Stomach (tissue), 9 donors: Measurements from ENCODE around the gene JAG1. TPM values are rescaled to one million over a fixed set of nuclear protein-coding genes. Genes with fewer than 3 reads are reported as not detected.
A peak's percentile ranks its signal among the peaks of the same experiment; 100 is the strongest.

Experiments
- DNase-seq, 2 donors: peaks; one replicate each; pipeline versions ENCODE4 v3.0.0 to v3.0.0-alpha.2; 2013 to 2019
- H3K27ac ChIP-seq, 5 donors: fragments of 200-600 bp in 4 of 5; sonication (generic) in 4 of 5; one replicate each; pipeline ENCODE4 v1.5.1; 2013 to 2019; ENCODE audit warnings: mild to moderate bottlenecking in 1 of 5, moderate library complexity in 1 of 5
- H3K27me3 ChIP-seq, 3 donors: fragments of 200-600 bp; sonication (generic); one replicate each; pipeline ENCODE4 v1.5.1; 2017 to 2019; ENCODE audit warnings: mixed run types in 1 of 3
- H3K36me3 ChIP-seq, 4 donors: fragments of 200-600 bp; sonication (generic); 1 replicate in 3 of 4; 2 replicates in 1 of 4; pipeline ENCODE4 v1.5.1; 2016 to 2019
- H3K4me1 ChIP-seq, 4 donors: fragments of 200-600 bp; sonication (generic); one replicate each; pipeline ENCODE4 v1.5.1; 2016 to 2019
- H3K4me3 ChIP-seq, 4 donors: fragments of 200-600 bp; sonication (generic) in 3 of 4; one replicate each; pipeline ENCODE4 v1.5.1; 2016 to 2019; ENCODE audit warnings: mild to moderate bottlenecking in 1 of 4
- H3K9me3 ChIP-seq, 4 donors: fragments of 200-600 bp; sonication (generic); one replicate each; pipeline ENCODE4 v1.5.1; 2016 to 2019
- EP300 ChIP-seq: sonication (generic); formaldehyde crosslinking; IDR thresholded peaks from one replicate; pipeline ENCODE4 v1.6.1; 2017; ENCODE audit warnings: antibody characterized with exemption
- POLR2A ChIP-seq, 4 donors: fragments of 450-650 bp; IDR thresholded peaks; one replicate each; pipeline ENCODE4 v1.6.1; 2016; ENCODE audit warnings: antibody characterized with exemption in 4 of 4, control low read depth in 2 of 4, mild to moderate bottlenecking in 1 of 4, moderate library complexity in 1 of 4
- POLR2AphosphoS5 ChIP-seq, 3 donors: sonication (generic); formaldehyde crosslinking; IDR thresholded peaks; one replicate each; pipeline ENCODE4 v1.6.1; 2016; ENCODE audit warnings: antibody characterized with exemption in 3 of 3
- WGBS, 5 donors: extraction: QIAGEN DNeasy Blood & Tissue Kit in 3 of 5; methylation state at CpG; one replicate each; pipeline versions ENCODE4 v1.1.5 to v1.1.7; 2013 to 2018; 5-methylcytosine and 5-hydroxymethylcytosine counted together
- intact Hi-C: fragments of 100-400 bp; cut with DNase I; formaldehyde crosslinking; loops from one replicate; pipeline ENCODE4 v1.15.1; 2023; ENCODE audit warnings: low total_unique reads
- polyA plus RNA-seq, 3 donors: library from polyadenylated mRNA; stranded (reverse); fragments of 200-250 nt; gene quantifications; one replicate each; pipeline ENCODE4 v1.2.3, GENCODE V29; 2013
- total RNA-seq, 5 donors: library from RNA; depleted of rRNA; stranded (reverse); fragments of >200 nt; gene quantifications; one replicate each; pipeline versions ENCODE4 v1.1.0 to v1.2.3, GENCODE V29; 2014 to 2016
- TF ChIP-seq, protein P1 (sequence below), 7 experiments: fragments of 450-650 bp in 4 of 7; fragments of 200-600 bp in 3 of 7; sonication (generic) in 3 of 7; IDR thresholded peaks; one replicate each; pipeline ENCODE4 v1.5.1; 2016 to 2019; ENCODE audit warnings: antibody characterized with exemption in 7 of 7, control low read depth in 2 of 7, mild to moderate bottlenecking in 1 of 7
- donor health status: healthy with polysubstance abuse.
- donor health status: Bipolar disorder and iron deficiency.
- donor health status: healthy.

The JAG1 gene
- total and polyA plus RNA-seq, 8 donors: 5.2 to 133 (median 62.2) TPM

GRCh38 chr20:10597637-10598036, 76.2 kb downstream of the JAG1 start:
- H3K27ac ChIP-seq: peak overlapping the region in 3 of 5 donors; percentile 38 to 76 (median 58)
- intact Hi-C loops: no loop called here
- H3K9me3 ChIP-seq: no peaks in the 10 kb centered on the region
- H3K4me1 ChIP-seq: peaks cover 0 to 44% (median 26%) of the 10 kb centered on the region in 4 donors
- no peaks in the 10 kb centered on the region for H3K27me3 ChIP-seq
- H3K4me3 ChIP-seq: no peak overlapping the region
- TF ChIP-seq POLR2AphosphoS5 (IDR thresholded peaks at IDR 0.05) (no peak), POLR2A (IDR thresholded peaks at IDR 0.05) (no peak), EP300 (no peak)
- TF ChIP-seq, protein P1, sequence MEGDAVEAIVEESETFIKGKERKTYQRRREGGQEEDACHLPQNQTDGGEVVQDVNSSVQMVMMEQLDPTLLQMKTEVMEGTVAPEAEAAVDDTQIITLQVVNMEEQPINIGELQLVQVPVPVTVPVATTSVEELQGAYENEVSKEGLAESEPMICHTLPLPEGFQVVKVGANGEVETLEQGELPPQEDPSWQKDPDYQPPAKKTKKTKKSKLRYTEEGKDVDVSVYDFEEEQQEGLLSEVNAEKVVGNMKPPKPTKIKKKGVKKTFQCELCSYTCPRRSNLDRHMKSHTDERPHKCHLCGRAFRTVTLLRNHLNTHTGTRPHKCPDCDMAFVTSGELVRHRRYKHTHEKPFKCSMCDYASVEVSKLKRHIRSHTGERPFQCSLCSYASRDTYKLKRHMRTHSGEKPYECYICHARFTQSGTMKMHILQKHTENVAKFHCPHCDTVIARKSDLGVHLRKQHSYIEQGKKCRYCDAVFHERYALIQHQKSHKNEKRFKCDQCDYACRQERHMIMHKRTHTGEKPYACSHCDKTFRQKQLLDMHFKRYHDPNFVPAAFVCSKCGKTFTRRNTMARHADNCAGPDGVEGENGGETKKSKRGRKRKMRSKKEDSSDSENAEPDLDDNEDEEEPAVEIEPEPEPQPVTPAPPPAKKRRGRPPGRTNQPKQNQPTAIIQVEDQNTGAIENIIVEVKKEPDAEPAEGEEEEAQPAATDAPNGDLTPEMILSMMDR (IDR thresholded peaks at IDR 0.05): no peak
- H3K36me3 ChIP-seq: no peaks in the 10 kb centered on the region
- no peak for DNase-seq
- WGBS, 5 donors: 45 to 100% (median 91%) methylated on average over 1 of the region's 1 CpG

DNA sequence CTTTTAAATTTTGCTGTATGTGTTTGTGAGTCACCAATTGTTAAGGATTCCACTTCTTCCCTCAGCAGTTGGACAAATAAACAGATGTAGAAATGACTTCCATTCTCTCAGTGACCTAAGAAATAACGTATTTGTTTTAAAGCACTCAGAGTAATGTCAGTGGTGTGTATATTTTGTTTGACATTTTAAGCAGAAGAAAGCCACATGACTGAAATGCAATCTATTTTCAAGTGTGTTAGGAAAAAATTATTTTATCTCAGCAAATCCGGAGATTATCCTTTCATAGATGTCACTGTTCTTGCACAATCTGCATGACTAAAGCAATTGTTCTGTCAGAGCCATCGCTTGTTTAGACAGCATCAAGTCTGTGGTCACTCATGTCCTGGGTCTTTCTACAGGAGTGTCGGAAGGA, 77.1 kb downstream of the JAG1 start:
- Histone ChIP-seq H3K36me3 (no peaks in the 10 kb centered on the region), H3K27me3 (no peaks in the 10 kb centered on the region), H3K4me1 (peaks cover 6 to 45% (median 28%) of the 10 kb centered on the region in 4 donors), H3K27ac (peak overlapping the region in 3 of 5 donors; percentile 38 to 60 (median 58)), H3K4me3 (no peak overlapping the region), H3K9me3 (no peaks in the 10 kb centered on the region)
- TF ChIP-seq POLR2AphosphoS5 (IDR thresholded peaks at IDR 0.05) (peak in 2 of 3 donors; percentile 15 to 70), POLR2A (IDR thresholded peaks at IDR 0.05) (no peak)
- intact Hi-C loops: no loop called here
- DNase-seq: no peak
- 60 to 74% (median 62%) methylated on average over 4 of the region's 4 CpGs for WGBS, 5 donors

- peaks cover 6 to 53% (median 32%) of the 10 kb centered on the region in 4 donors for H3K4me1 ChIP-seq
- no peaks in the 10 kb centered on the region for H3K36me3 ChIP-seq
- TF ChIP-seq, protein P1 (IDR thresholded peaks at IDR 0.05): no peak
- TF ChIP-seq POLR2A (IDR thresholded peaks at IDR 0.05) (no peak), EP300 (no peak), POLR2AphosphoS5 (IDR thresholded peaks at IDR 0.05) (no peak)
- 69 to 83% (median 71%) methylated on average over 3 of the region's 3 CpGs for WGBS, 5 donors
- H3K27ac ChIP-seq: peak overlapping the region in 4 of 5 donors; percentile 1 to 61 (median 36)
- H3K4me3 ChIP-seq: no peak overlapping the region
- intact Hi-C loops: no loop called here
- H3K27me3 ChIP-seq: no peaks in the 10 kb centered on the region
- DNase-seq: no peak
- no peaks in the 10 kb centered on the region for H3K9me3 ChIP-seq
Measured at GRCh38 chr20:10595985-10596384, 77.8 kb downstream of the JAG1 start.

- H3K4me3 ChIP-seq: no peak overlapping the region
- intact Hi-C loops: no loop called here
- H3K4me1 ChIP-seq: peaks cover 6 to 54% (median 32%) of the 10 kb centered on the region in 4 donors
- H3K9me3 ChIP-seq: no peaks in the 10 kb centered on the region
- WGBS, 5 donors: 37 to 61% (median 47%) methylated on average over 2 of the region's 2 CpGs
- no peaks in the 10 kb centered on the region for H3K27me3 ChIP-seq
- H3K36me3 ChIP-seq: no peaks in the 10 kb centered on the region
- peak overlapping the region in 3 of 5 donors; percentile 1 to 61 (median 13) for H3K27ac ChIP-seq
- DNase-seq: no peak
- TF ChIP-seq, protein P1 (IDR thresholded peaks at IDR 0.05): no peak
- no peak for TF ChIP-seq POLR2AphosphoS5 (IDR thresholded peaks at IDR 0.05)
- no peak for TF ChIP-seq POLR2A (IDR thresholded peaks at IDR 0.05)
- no peak for TF ChIP-seq EP300
Measured at GRCh38 chr20:10595266-10595665, 78.5 kb downstream of the JAG1 start.

DNA sequence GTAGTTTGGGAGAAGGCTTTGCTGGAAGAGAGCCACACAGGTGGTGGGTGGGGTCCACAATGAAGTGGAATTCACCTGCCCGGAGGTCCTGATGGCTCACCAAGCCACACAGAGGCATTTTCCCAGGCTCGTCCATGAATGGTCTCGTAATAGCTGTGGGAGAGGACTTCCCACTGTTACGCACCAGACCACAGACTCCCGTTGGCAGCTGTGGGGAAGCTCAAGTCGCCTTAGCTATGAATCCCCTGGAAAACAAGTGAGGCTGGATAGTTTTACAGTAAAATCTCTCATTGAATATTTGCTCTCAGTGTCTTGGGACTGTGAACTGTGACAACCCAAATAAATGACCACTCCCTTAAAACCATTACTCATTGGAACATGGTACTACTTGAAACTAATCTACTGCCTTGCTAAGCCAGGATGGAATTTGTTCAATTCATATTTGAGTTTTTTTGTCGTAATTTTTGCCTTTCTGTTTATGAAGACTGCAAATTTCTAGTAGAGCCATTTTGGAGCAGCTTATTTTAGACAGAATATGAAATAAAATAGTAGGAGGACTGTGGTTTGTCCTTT, 79.4 kb downstream of the JAG1 start:
- no peaks in the 10 kb centered on the region for H3K36me3 ChIP-seq
- WGBS, 5 donors: 76 to 88% (median 86%) methylated on average over 7 of the region's 7 CpGs
- peak overlapping the region in 2 of 5 donors; percentile 13 to 61 for H3K27ac ChIP-seq
- TF ChIP-seq, protein P1 (IDR thresholded peaks at IDR 0.05): no peak
- TF ChIP-seq POLR2AphosphoS5 (IDR thresholded peaks at IDR 0.05) (no peak), EP300 (no peak), POLR2A (IDR thresholded peaks at IDR 0.05) (no peak)
- no peak for DNase-seq
- intact Hi-C loops: no loop called here
- H3K4me1 ChIP-seq: peaks cover 6 to 54% (median 32%) of the 10 kb centered on the region in 4 donors
- no peaks in the 10 kb centered on the region for H3K9me3 ChIP-seq
- no peaks in the 10 kb centered on the region for H3K27me3 ChIP-seq
- no peak overlapping the region for H3K4me3 ChIP-seq
